Measurements from ENCODE around the gene RXRA. TPM values are rescaled to one million over a fixed set of nuclear protein-coding genes. Genes with fewer than 3 reads are reported as not detected.

RXRA gene
- total RNA-seq, 6 experiments from 2014 or later, result 23.2 to 31.9 (median 28.0) TPM

- Mint-ChIP-seq H3K27ac (no peak overlapping the region), H3K27me3 (ENCODE audit: insufficient read depth) (peaks cover 3% of the 10 kb centered on the region), H3K4me1 (ENCODE audit: low read depth) (no peaks in the 10 kb centered on the region), H3K36me3 (ENCODE audit: low read depth) (no peaks in the 10 kb centered on the region), H3K9me3 (no peaks in the 10 kb centered on the region), H3K4me3 (no peak overlapping the region)
- TF ChIP-seq, protein P1, sequence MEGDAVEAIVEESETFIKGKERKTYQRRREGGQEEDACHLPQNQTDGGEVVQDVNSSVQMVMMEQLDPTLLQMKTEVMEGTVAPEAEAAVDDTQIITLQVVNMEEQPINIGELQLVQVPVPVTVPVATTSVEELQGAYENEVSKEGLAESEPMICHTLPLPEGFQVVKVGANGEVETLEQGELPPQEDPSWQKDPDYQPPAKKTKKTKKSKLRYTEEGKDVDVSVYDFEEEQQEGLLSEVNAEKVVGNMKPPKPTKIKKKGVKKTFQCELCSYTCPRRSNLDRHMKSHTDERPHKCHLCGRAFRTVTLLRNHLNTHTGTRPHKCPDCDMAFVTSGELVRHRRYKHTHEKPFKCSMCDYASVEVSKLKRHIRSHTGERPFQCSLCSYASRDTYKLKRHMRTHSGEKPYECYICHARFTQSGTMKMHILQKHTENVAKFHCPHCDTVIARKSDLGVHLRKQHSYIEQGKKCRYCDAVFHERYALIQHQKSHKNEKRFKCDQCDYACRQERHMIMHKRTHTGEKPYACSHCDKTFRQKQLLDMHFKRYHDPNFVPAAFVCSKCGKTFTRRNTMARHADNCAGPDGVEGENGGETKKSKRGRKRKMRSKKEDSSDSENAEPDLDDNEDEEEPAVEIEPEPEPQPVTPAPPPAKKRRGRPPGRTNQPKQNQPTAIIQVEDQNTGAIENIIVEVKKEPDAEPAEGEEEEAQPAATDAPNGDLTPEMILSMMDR (IDR thresholded peaks at IDR 0.05), result no peak
- no peak for DNase-seq
Observed at GRCh38 chr9:134348404-134349155, 22.3 kb downstream of the RXRA start.

GRCh38 chr9:134349936-134350335 is 23.7 kb downstream of the RXRA start:
- Mint-ChIP-seq H3K27me3 (ENCODE audit: insufficient read depth) (peaks cover 3% of the 10 kb centered on the region), H3K4me1 (ENCODE audit: low read depth) (no peaks in the 10 kb centered on the region), H3K9me3 (no peaks in the 10 kb centered on the region), H3K27ac (no peak overlapping the region), H3K36me3 (ENCODE audit: low read depth) (no peaks in the 10 kb centered on the region), H3K4me3 (no peak overlapping the region)
- DNase-seq, result no peak
- TF ChIP-seq, protein P1 (IDR thresholded peaks at IDR 0.05), result no peak

GRCh38 chr9:134350416-134350994 is 24.2 kb downstream of the RXRA start:
- Mint-ChIP-seq H3K4me1 (ENCODE audit: low read depth) (no peaks in the 10 kb centered on the region), H3K27ac (no peak overlapping the region), H3K27me3 (ENCODE audit: insufficient read depth) (peaks cover 3% of the 10 kb centered on the region), H3K9me3 (no peaks in the 10 kb centered on the region), H3K4me3 (no peak overlapping the region), H3K36me3 (ENCODE audit: low read depth) (no peaks in the 10 kb centered on the region)
- TF ChIP-seq, protein P1 (IDR thresholded peaks at IDR 0.05), result no peak
- DNase-seq, result no peak

DNA sequence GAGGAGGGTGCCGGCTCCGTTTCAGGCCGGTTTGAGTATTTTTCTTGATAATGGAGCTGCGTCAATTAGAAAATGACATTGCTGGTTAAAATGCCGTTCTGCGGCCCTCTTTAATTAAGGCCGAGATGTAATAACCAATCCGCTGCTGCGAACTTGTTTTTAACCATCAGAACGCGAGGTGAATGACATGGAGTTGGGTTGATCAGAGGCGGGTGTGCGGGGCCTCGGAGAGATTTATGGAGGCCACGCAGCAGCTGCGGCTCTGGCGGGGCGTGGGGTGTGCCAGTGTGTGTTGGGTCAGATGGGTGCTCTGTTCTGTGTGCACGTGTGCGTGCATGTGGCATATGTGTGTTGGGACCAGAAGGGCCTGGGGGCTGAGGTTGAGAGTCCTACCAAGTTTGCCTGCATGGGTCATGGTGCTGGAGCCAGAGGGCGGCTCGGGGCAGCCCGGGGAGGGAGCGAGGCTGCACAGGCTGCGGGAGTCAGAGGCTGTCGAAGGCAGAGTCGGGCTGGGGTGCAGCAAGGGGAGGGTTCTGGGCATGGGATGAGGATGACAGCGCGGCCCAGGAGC is 25.4 kb downstream of the RXRA start:
- TF ChIP-seq, protein P1 (IDR thresholded peaks at IDR 0.05), result no peak
- no peak for DNase-seq
- Mint-ChIP-seq H3K4me1 (ENCODE audit: low read depth) (no peaks in the 10 kb centered on the region), H3K27me3 (ENCODE audit: insufficient read depth) (peaks cover 3% of the 10 kb centered on the region), H3K9me3 (no peaks in the 10 kb centered on the region), H3K36me3 (ENCODE audit: low read depth) (no peaks in the 10 kb centered on the region), H3K4me3 (no peak overlapping the region), H3K27ac (no peak overlapping the region)

GRCh38 chr9:134352247-134352933 is 26.1 kb downstream of the RXRA start:
- Mint-ChIP-seq H3K9me3 (no peaks in the 10 kb centered on the region), H3K4me1 (ENCODE audit: low read depth) (no peaks in the 10 kb centered on the region), H3K4me3 (no peak overlapping the region), H3K27ac (no peak overlapping the region), H3K36me3 (ENCODE audit: low read depth) (no peaks in the 10 kb centered on the region), H3K27me3 (ENCODE audit: insufficient read depth) (peaks cover 3% of the 10 kb centered on the region)
- DNase-seq, result no peak
- TF ChIP-seq, protein P1 (IDR thresholded peaks at IDR 0.05), result no peak
